Neural crest cell (in vitro differentiated cells): ENCODE results near the gene RACGAP1. TPM values are rescaled to one million over a fixed set of nuclear protein-coding genes. Genes with fewer than 3 reads are reported as not detected.
"Not testable (repeated sequence)": the region's sequence is repeated elsewhere in the genome, so short reads cannot be mapped to it uniquely, and the experiment has no call there.

Experiments
- DNase-seq: peaks from one replicate; pipeline ENCODE4 v3.0.0; 2021; ENCODE audit warnings: low read depth, mixed read lengths, low spot score
- H3K27ac Mint-ChIP-seq: one replicate; pipeline ENCODE4 v1.8.0; 2021; ENCODE audit warnings: mild to moderate bottlenecking, mixed read lengths; ENCODE audit not compliant: unreplicated experiment
- H3K27me3 Mint-ChIP-seq: 2 replicates; pipeline ENCODE4 v1.8.0; 2021; ENCODE audit warnings: low read depth, mild to moderate bottlenecking, mixed read lengths
- H3K36me3 Mint-ChIP-seq: 2 replicates; pipeline ENCODE4 v1.8.0; 2021; ENCODE audit warnings: low read depth, mild to moderate bottlenecking, mixed read lengths
- H3K4me1 Mint-ChIP-seq: 2 replicates; pipeline ENCODE4 v1.8.0; 2021; ENCODE audit warnings: mixed read lengths
- H3K4me3 Mint-ChIP-seq: one replicate; pipeline ENCODE4 v1.8.0; 2021; ENCODE audit warnings: mild to moderate bottlenecking, mixed read lengths
- H3K9me3 Mint-ChIP-seq: 2 replicates; pipeline ENCODE4 v1.8.0; 2021; ENCODE audit warnings: mixed read lengths
- total RNA-seq: library from RNA; stranded (reverse); gene quantifications from 2 replicates; pipeline ENCODE4 v1.2.1, GENCODE V29; 2021
- TF ChIP-seq, protein P1 (sequence below): fragments of 200-600 bp; sonication (generic); conservative IDR thresholded peaks from 2 replicates; pipeline ENCODE4 v1.5.0; 2021; ENCODE audit warnings: antibody characterized with exemption, mild to moderate bottlenecking

Gene RACGAP1
- total RNA-seq, 1 donor from 2014 or later: 104 TPM

DNA sequence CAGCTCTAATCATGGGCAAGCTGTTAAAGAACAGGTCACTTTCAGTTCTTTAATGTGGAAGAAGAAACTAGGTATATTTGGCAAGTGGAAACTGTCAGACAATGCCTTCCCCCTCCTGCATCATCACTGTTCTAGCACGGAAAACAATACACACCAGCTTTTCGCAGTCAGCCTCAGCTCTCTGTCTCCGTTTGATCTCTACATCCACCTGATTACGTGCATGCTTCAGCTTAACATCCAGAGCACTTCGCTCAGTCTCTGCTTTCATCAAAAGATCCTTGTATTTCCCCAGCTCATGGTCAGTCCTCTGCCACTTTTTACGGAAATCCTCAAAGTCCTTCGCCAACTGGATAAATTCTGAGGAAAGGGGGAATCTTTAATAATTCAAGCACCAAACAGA, 19.0 kb downstream of the RACGAP1 start:
- peaks cover 3% of the 10 kb centered on the region for H3K36me3 Mint-ChIP-seq
- no peak overlapping the region for H3K4me3 Mint-ChIP-seq
- H3K4me1 Mint-ChIP-seq: no peaks in the 10 kb centered on the region
- H3K9me3 Mint-ChIP-seq: no peaks in the 10 kb centered on the region
- H3K27me3 Mint-ChIP-seq: no peaks in the 10 kb centered on the region
- DNase-seq: no peak
- TF ChIP-seq, protein P1, sequence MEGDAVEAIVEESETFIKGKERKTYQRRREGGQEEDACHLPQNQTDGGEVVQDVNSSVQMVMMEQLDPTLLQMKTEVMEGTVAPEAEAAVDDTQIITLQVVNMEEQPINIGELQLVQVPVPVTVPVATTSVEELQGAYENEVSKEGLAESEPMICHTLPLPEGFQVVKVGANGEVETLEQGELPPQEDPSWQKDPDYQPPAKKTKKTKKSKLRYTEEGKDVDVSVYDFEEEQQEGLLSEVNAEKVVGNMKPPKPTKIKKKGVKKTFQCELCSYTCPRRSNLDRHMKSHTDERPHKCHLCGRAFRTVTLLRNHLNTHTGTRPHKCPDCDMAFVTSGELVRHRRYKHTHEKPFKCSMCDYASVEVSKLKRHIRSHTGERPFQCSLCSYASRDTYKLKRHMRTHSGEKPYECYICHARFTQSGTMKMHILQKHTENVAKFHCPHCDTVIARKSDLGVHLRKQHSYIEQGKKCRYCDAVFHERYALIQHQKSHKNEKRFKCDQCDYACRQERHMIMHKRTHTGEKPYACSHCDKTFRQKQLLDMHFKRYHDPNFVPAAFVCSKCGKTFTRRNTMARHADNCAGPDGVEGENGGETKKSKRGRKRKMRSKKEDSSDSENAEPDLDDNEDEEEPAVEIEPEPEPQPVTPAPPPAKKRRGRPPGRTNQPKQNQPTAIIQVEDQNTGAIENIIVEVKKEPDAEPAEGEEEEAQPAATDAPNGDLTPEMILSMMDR: no peak
- no peak overlapping the region for H3K27ac Mint-ChIP-seq

DNA sequence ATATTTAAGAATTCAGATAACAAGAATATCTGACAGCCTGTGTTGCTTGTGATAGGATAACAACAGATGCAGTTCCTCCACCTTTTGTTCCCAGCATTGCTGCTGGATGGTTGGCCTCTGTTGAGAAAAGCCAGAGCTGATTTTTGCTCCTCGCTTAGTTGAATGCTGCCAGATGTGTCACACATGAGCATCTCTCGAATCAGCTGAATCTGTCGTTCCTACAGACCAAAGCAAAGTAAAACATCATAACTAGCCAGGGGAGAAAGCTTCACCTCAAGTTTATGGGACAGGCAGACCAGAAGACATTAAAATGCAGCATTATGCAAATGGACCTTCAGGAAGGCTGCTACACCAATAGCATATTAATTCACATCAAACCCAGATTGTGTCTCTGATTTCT, 20.1 kb downstream of the RACGAP1 start:
- Mint-ChIP-seq H3K36me3 (peaks cover 7% of the 10 kb centered on the region), H3K27me3 (no peaks in the 10 kb centered on the region), H3K4me3 (no peak overlapping the region), H3K4me1 (no peaks in the 10 kb centered on the region), H3K27ac (no peak overlapping the region), H3K9me3 (no peaks in the 10 kb centered on the region)
- no peak for DNase-seq
- TF ChIP-seq, protein P1: no peak

DNA sequence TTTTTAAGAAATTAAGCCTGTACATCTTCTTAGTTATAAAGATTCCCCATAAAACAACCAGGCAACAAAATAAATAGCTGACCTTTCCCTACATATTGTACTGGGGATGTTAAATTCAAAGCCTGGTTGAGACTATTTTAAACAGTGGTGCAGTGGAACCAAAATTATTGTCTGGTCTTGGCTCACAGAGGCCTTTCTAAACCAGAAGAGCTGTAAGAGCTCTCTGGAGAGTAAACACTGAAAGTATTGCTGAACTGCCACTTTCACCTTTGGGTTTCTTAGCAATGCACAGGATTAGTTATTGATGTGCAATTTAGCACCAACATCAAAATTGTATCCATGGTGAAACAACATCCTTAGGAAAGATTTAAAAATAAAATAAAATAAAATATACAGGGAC, 20.6 kb downstream of the RACGAP1 start:
- Mint-ChIP-seq H3K4me3 (no peak overlapping the region), H3K27ac (no peak overlapping the region), H3K36me3 (peaks cover 5% of the 10 kb centered on the region)

DNA sequence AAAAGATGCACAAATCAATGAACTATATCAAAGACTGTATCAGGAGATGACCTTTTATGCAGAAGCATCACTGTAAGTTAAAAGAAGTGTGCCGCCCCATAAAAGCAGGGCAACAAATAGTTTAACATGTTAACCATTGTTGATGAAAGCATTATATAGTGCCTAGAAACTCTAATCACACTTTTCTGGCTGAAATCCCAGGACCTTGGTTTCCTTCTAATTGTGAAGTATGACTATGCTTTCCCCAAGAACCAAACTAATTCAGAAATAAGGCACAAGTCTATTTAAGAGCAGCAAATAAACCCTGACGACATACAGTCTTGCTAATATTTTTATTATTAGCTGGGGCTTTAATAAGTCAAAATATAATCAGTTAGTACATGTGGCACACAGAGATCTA, 21.7 kb downstream of the RACGAP1 start:
- Mint-ChIP-seq H3K27ac (no peak overlapping the region), H3K27me3 (no peaks in the 10 kb centered on the region), H3K4me3 (no peak overlapping the region), H3K9me3 (no peaks in the 10 kb centered on the region), H3K4me1 (no peaks in the 10 kb centered on the region), H3K36me3 (peaks cover 7% of the 10 kb centered on the region)
- TF ChIP-seq, protein P1: no peak
- no peak for DNase-seq

More for the DNA sequence above, 20.6 kb downstream of the RACGAP1 start:
- Mint-ChIP-seq H3K27me3 (no peaks in the 10 kb centered on the region), H3K4me1 (no peaks in the 10 kb centered on the region), H3K9me3 (no peaks in the 10 kb centered on the region)
- DNase-seq: no peak
- TF ChIP-seq, protein P1: no peak

DNA sequence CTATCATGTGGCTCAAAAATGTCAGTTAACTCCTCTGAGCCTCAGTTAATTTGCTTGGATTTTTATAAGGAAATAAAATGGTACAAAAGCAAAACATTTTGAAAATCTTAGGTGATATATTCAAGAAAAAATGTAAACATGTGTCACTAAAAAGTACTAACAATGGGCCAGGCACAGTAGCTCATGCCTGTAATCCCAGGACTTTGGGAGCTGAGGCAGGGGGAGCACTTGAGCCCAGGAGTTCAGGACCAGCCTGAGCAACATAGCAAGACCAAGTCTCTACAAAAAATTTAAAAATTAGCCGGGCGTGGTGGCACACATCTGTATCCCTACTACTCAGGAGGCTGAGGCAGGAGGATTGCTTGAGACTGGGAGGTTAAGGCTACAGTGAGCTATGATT, 26.8 kb downstream of the RACGAP1 start:
- no peaks in the 10 kb centered on the region for H3K9me3 Mint-ChIP-seq
- no peak overlapping the region for H3K4me3 Mint-ChIP-seq
- peaks cover 19% of the 10 kb centered on the region for H3K36me3 Mint-ChIP-seq
- H3K27me3 Mint-ChIP-seq: no peaks in the 10 kb centered on the region
- H3K27ac Mint-ChIP-seq: no peak overlapping the region
- no peaks in the 10 kb centered on the region for H3K4me1 Mint-ChIP-seq
- TF ChIP-seq, protein P1: no peak
- no peak for DNase-seq

DNA sequence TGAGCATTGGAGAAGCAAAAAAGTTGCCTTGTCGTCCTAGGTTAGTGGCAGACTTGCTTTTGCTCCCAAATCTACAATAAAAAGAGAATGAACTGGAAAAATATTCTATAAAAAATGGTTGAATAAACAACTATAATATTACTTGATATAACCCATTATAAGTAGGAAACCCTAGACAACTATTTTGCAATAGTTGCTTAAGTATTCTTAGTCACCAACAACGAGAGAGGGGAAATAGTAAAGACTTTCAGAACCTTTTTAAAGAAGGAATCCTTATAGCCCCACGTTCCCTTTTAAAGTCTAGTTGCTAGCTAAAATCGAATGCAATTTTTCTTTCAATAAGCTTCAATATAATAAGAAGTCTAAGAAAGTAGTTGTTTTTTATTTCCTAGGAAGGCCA, 35.0 kb downstream of the RACGAP1 start:
- Mint-ChIP-seq H3K4me3 (no peak overlapping the region), H3K4me1 (no peaks in the 10 kb centered on the region), H3K27ac (no peak overlapping the region), H3K36me3 (peaks cover 4% of the 10 kb centered on the region), H3K27me3 (no peaks in the 10 kb centered on the region), H3K9me3 (no peaks in the 10 kb centered on the region)
- TF ChIP-seq, protein P1: no peak
- DNase-seq: no peak

DNA sequence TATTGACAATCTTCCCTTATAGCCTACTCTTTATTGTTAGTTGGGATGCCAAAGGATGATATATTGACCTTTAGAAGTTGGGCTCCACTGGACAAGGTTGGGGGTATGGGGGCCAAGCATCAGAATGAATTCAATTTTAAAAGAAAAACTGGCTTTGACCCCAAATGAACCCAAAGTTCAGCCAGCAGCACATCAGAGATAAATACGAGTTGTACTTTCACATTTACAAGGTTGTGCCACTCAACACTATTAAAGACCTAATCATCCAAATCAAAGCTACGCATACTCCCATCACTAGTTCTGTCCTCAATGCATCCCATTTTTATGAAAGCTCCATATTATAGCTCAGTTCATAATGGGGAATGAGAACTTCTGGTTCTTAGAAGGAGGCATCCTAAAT, 35.9 kb downstream of the RACGAP1 start:
- not testable (repeated sequence) for H3K9me3 Mint-ChIP-seq, H3K36me3 Mint-ChIP-seq, H3K27me3 Mint-ChIP-seq, H3K4me1 Mint-ChIP-seq, H3K4me3 Mint-ChIP-seq, DNase-seq, H3K27ac Mint-ChIP-seq
